Measurements from ENCODE around the gene LTBP1. TPM values are rescaled to one million over a fixed set of nuclear protein-coding genes. Genes with fewer than 3 reads are reported as not detected.
"Not testable (repeated sequence)": the region's sequence is repeated elsewhere in the genome, so short reads cannot be mapped to it uniquely, and the experiment has no call there.

LTBP1 gene
- total and polyA plus RNA-seq, 2 donors (not counting 1 experiment from before 2014, with no cell fraction given) = 0.69 TPM; not detected in 1

GRCh38 chr2:32981612-32982011 is 34.9 kb downstream of the LTBP1 start:
- no peaks in the 10 kb centered on the region for H3K4me1 ChIP-seq (ENCODE audit: control insufficient read depth in 2 of 2, insufficient read depth in 2 of 2, low read length in 2 of 2)
- POLR2A ChIA-PET = no interaction called here
- H3K9ac ChIP-seq (ENCODE audit: low read length) = no peak overlapping the region
- no peaks in the 10 kb centered on the region for H3K79me2 ChIP-seq (ENCODE audit: control insufficient read depth, insufficient read depth, low read length)
- no peaks in the 10 kb centered on the region for H3K36me3 ChIP-seq (replicated peaks in 1 of 2; ENCODE audit: control extremely low read depth in 1 of 2, control insufficient read depth in 1 of 2, extremely low read depth in 1 of 2, insufficient read depth in 2 of 2, low read length in 1 of 2)
- no peak overlapping the region for H3K27ac ChIP-seq (ENCODE audit: low read length in 2 of 2)
- DNase-seq (no peak), ATAC-seq (ENCODE audit: low read depth) (no peak)
- no peak overlapping the region for H2AFZ ChIP-seq (ENCODE audit: insufficient read depth, low read depth, low read length, poor library complexity, severe bottlenecking)
- H3K9me3 ChIP-seq (ENCODE audit: control extremely low read depth in 1 of 3, control insufficient read depth in 2 of 3, insufficient read depth in 1 of 3, low read length in 2 of 3) = peaks cover 0 to 12% (median 0%) of the 10 kb centered on the region in 3 donors
- H3K4me2 ChIP-seq (replicated peaks; ENCODE audit: low read depth, low read length, poor library complexity, severe bottlenecking) = no peak overlapping the region
- Mint-ChIP-seq H3K27me3 (peaks cover 24% of the 10 kb centered on the region), H3K4me3 (no peak overlapping the region), H3K4me1 (no peaks in the 10 kb centered on the region), H3K27ac (no peak overlapping the region), H3K9me3 (ENCODE audit: insufficient read depth) (no peaks in the 10 kb centered on the region)
- WGBS (ENCODE audit: insufficient coverage) = 85% methylated on average over 3 of the region's 4 CpGs
- intact Hi-C loops (cut with micrococcal nuclease) = no loop called here
- TF ChIP-seq CTCF (IDR thresholded peaks at IDR 0.05) = no peak
- TF ChIP-seq EZH2 (IDR thresholded peaks at IDR 0.05; ENCODE audit: borderline replicate concordance, insufficient read depth, low read depth, low read length, poor library complexity, severe bottlenecking) = no peak
- H3K27me3 ChIP-seq (replicated peaks in 1 of 4; ENCODE audit: control extremely low read depth in 1 of 4, control insufficient read depth in 3 of 4, insufficient read depth in 4 of 4, low read length in 3 of 4) = peaks cover 0 to 8% (median 0%) of the 10 kb centered on the region in 4 experiments
- no peak overlapping the region for H3K4me3 ChIP-seq (ENCODE audit: control extremely low read depth in 1 of 5, extremely low read depth in 1 of 5, insufficient read depth in 1 of 5, low read depth in 2 of 5, low read length in 4 of 5)
- no peaks in the 10 kb centered on the region for H4K20me1 ChIP-seq (ENCODE audit: control insufficient read depth, insufficient read depth, low read length, poor library complexity, severe bottlenecking)
- CTCF ChIA-PET = interaction anchor here (0.6 kb wide), 1 partner anchor 140 kb away, joined by 5 read pairs; no protein-coding TSS in a partner anchor

- POLR2A ChIA-PET = not testable (repeated sequence)
These were observed 36.6 kb downstream of the LTBP1 start for GRCh38 chr2:32983193-32983924.

More at GRCh38 chr2:32983193-32983924, 36.6 kb downstream of the LTBP1 start:
- H4K20me1 ChIP-seq (ENCODE audit: control insufficient read depth, insufficient read depth, low read length, poor library complexity, severe bottlenecking); H3K4me3 ChIP-seq (ENCODE audit: control extremely low read depth in 1 of 5, extremely low read depth in 1 of 5, insufficient read depth in 1 of 5, low read depth in 2 of 5, low read length in 4 of 5); H3K9me3 ChIP-seq (ENCODE audit: control extremely low read depth in 1 of 3, control insufficient read depth in 2 of 3, insufficient read depth in 1 of 3, low read length in 2 of 3); intact Hi-C loops (cut with micrococcal nuclease); H3K4me2 ChIP-seq (replicated peaks; ENCODE audit: low read depth, low read length, poor library complexity, severe bottlenecking); H3K36me3 ChIP-seq (replicated peaks in 1 of 2; ENCODE audit: control extremely low read depth in 1 of 2, control insufficient read depth in 1 of 2, extremely low read depth in 1 of 2, insufficient read depth in 2 of 2, low read length in 1 of 2); H3K27ac Mint-ChIP-seq; H3K4me1 Mint-ChIP-seq; H3K4me1 ChIP-seq (ENCODE audit: control insufficient read depth in 2 of 2, insufficient read depth in 2 of 2, low read length in 2 of 2); CTCF ChIA-PET; H3K79me2 ChIP-seq (ENCODE audit: control insufficient read depth, insufficient read depth, low read length); DNase-seq; H3K4me3 Mint-ChIP-seq; H3K27me3 ChIP-seq (replicated peaks in 1 of 4; ENCODE audit: control extremely low read depth in 1 of 4, control insufficient read depth in 3 of 4, insufficient read depth in 4 of 4, low read length in 3 of 4); H3K9me3 Mint-ChIP-seq (ENCODE audit: insufficient read depth); ATAC-seq (ENCODE audit: low read depth); H3K27ac ChIP-seq (ENCODE audit: low read length in 2 of 2); H2AFZ ChIP-seq (ENCODE audit: insufficient read depth, low read depth, low read length, poor library complexity, severe bottlenecking); H3K9ac ChIP-seq (ENCODE audit: low read length): not testable (repeated sequence)
- 100% methylated on average over 3 of the region's 5 CpGs for WGBS (ENCODE audit: insufficient coverage)
- peaks cover 21% of the 10 kb centered on the region for H3K27me3 Mint-ChIP-seq
